ENCODE measurements around the gene SETD3.

Gene SETD3

GRCh38 chr14:99374964-99375363 is 105.7 kb downstream of the SETD3 start:
- TF ChIP-seq YY1 (IDR thresholded peaks at IDR 0.05; ENCODE audit: insufficient read depth, insufficient read length) (no peak), ZNF274 (IDR thresholded peaks at IDR 0.05; ENCODE audit: low read depth, low read length) (no peak), SUZ12 (IDR thresholded peaks at IDR 0.05; ENCODE audit: extremely low read depth, insufficient read depth, insufficient read length) (no peak)
- DNase-seq (ENCODE audit: low read depth, low spot score), result no peak
- Histone ChIP-seq H3K9me3 (ENCODE audit: insufficient read depth, low read length) (no peaks in the 10 kb centered on the region), H3K36me3 (ENCODE audit: insufficient read depth, insufficient read length, low read length) (no peaks in the 10 kb centered on the region), H3K9ac (ENCODE audit: insufficient read length, low read depth) (no peak overlapping the region), H3K27me3 (ENCODE audit: insufficient read depth, insufficient read length) (no peaks in the 10 kb centered on the region), H3K4me1 (ENCODE audit: insufficient read depth, insufficient read length) (no peaks in the 10 kb centered on the region), H3K4me3 (ENCODE audit: insufficient read length, low read depth) (no peak overlapping the region)

GRCh38 chr14:99363616-99364290 is 116.9 kb downstream of the SETD3 start:
- Histone ChIP-seq H3K36me3 (ENCODE audit: insufficient read depth, insufficient read length, low read length) (no peaks in the 10 kb centered on the region), H3K27me3 (ENCODE audit: insufficient read depth, insufficient read length) (no peaks in the 10 kb centered on the region), H3K9me3 (ENCODE audit: insufficient read depth, low read length) (no peaks in the 10 kb centered on the region), H3K4me1 (ENCODE audit: insufficient read depth, insufficient read length) (peaks cover 10% of the 10 kb centered on the region), H3K4me3 (ENCODE audit: insufficient read length, low read depth) (no peak overlapping the region), H3K9ac (ENCODE audit: insufficient read length, low read depth) (no peak overlapping the region)
- DNase-seq (ENCODE audit: low read depth, low spot score), result no peak
- TF ChIP-seq ZNF274 (IDR thresholded peaks at IDR 0.05; ENCODE audit: low read depth, low read length) (no peak), YY1 (IDR thresholded peaks at IDR 0.05; ENCODE audit: insufficient read depth, insufficient read length) (no peak), SUZ12 (IDR thresholded peaks at IDR 0.05; ENCODE audit: extremely low read depth, insufficient read depth, insufficient read length) (no peak)

DNA sequence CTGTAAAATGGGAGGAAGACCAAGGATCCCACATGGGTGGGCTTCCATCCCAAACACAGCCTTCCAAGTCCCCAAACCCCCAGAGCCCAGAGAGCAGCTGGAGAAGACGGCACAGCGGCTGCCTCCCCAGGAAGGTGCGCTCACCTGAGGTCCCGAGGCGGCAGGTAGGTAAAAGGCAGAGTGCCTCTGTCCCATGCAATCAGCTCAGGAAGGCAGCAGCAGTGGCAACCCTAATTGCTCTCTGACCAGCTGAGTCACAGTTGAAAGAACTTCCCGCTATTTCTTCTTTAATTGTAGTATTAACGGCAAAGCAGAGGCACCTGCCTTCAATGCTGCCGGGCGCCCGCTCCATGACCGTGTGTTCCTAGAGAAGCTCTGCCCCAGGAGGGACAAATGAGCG is 117.6 kb downstream of the SETD3 start:
- H3K36me3 ChIP-seq (ENCODE audit: insufficient read depth, insufficient read length, low read length), result no peaks in the 10 kb centered on the region
- H3K4me1 ChIP-seq (ENCODE audit: insufficient read depth, insufficient read length), result peaks cover 10% of the 10 kb centered on the region
- TF ChIP-seq YY1 (IDR thresholded peaks at IDR 0.05; ENCODE audit: insufficient read depth, insufficient read length), result no peak
- TF ChIP-seq ZNF274 (IDR thresholded peaks at IDR 0.05; ENCODE audit: low read depth, low read length), result no peak
- no peak for TF ChIP-seq SUZ12 (IDR thresholded peaks at IDR 0.05; ENCODE audit: extremely low read depth, insufficient read depth, insufficient read length)
- H3K4me3 ChIP-seq (ENCODE audit: insufficient read length, low read depth), result no peak overlapping the region
- no peaks in the 10 kb centered on the region for H3K9me3 ChIP-seq (ENCODE audit: insufficient read depth, low read length)
- DNase-seq (ENCODE audit: low read depth, low spot score), result no peak
- no peaks in the 10 kb centered on the region for H3K27me3 ChIP-seq (ENCODE audit: insufficient read depth, insufficient read length)
- H3K9ac ChIP-seq (ENCODE audit: insufficient read length, low read depth), result no peak overlapping the region

GRCh38 chr14:99361596-99362215 is 119.0 kb downstream of the SETD3 start:
- Histone ChIP-seq H3K4me3 (ENCODE audit: insufficient read length, low read depth) (no peak overlapping the region), H3K36me3 (ENCODE audit: insufficient read depth, insufficient read length, low read length) (no peaks in the 10 kb centered on the region), H3K9me3 (ENCODE audit: insufficient read depth, low read length) (no peaks in the 10 kb centered on the region), H3K27me3 (ENCODE audit: insufficient read depth, insufficient read length) (no peaks in the 10 kb centered on the region), H3K9ac (ENCODE audit: insufficient read length, low read depth) (no peak overlapping the region), H3K4me1 (ENCODE audit: insufficient read depth, insufficient read length) (peaks cover 10% of the 10 kb centered on the region)
- no peak for DNase-seq (ENCODE audit: low read depth, low spot score)
- TF ChIP-seq ZNF274 (IDR thresholded peaks at IDR 0.05; ENCODE audit: low read depth, low read length) (no peak), SUZ12 (IDR thresholded peaks at IDR 0.05; ENCODE audit: extremely low read depth, insufficient read depth, insufficient read length) (no peak), YY1 (IDR thresholded peaks at IDR 0.05; ENCODE audit: insufficient read depth, insufficient read length) (no peak)

DNA sequence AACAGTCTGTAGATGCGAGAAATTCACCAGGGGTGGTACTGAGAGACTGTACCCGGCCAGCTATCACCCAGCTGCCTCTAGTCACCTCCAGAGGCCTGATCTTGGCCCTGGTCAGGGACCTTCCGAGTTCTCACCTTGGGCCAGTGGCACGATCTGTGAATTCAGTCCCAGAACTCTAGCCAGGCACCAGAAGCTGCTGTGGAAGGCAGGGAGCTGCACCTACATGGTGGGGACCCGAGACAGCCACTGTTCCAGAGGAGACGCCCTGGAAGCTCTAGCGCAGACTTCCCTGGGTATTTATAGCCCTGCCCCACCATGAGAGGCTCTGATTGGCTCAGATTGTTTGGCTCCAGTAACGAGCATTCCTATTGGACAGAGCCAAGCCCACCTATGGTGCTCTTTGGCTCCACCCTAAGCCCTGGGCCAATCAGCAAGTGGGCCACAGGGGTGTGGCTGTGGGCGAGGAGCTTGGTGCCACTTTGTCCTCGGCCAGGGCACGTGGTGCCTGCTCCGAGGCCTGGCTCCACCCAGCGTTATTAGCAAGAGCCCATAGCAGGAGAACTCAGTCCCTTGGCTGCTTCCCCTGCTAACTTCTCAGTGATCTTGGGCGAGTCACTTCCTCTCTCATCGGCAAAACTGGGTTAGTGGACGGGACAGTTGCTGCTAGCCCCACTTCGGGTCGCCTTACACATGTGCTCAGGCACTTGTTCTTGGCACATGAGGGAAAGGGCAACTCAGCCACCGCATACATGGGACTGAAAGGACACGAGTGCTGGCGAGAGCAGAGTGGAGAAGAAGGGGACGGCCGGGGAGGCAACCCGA is 119.7 kb downstream of the SETD3 start:
- no peaks in the 10 kb centered on the region for H3K27me3 ChIP-seq (ENCODE audit: insufficient read depth, insufficient read length)
- H3K4me3 ChIP-seq (ENCODE audit: insufficient read length, low read depth), result no peak overlapping the region
- no peaks in the 10 kb centered on the region for H3K36me3 ChIP-seq (ENCODE audit: insufficient read depth, insufficient read length, low read length)
- no peak for DNase-seq (ENCODE audit: low read depth, low spot score)
- H3K9me3 ChIP-seq (ENCODE audit: insufficient read depth, low read length), result no peaks in the 10 kb centered on the region
- H3K4me1 ChIP-seq (ENCODE audit: insufficient read depth, insufficient read length), result peaks cover 10% of the 10 kb centered on the region
- H3K9ac ChIP-seq (ENCODE audit: insufficient read length, low read depth), result peak overlapping the region; percentile 21
- TF ChIP-seq YY1 (IDR thresholded peaks at IDR 0.05; ENCODE audit: insufficient read depth, insufficient read length) (no peak), ZNF274 (IDR thresholded peaks at IDR 0.05; ENCODE audit: low read depth, low read length) (no peak), SUZ12 (IDR thresholded peaks at IDR 0.05; ENCODE audit: extremely low read depth, insufficient read depth, insufficient read length) (no peak)

GRCh38 chr14:99359906-99360305 is 120.8 kb downstream of the SETD3 start:
- no peaks in the 10 kb centered on the region for H3K27me3 ChIP-seq (ENCODE audit: insufficient read depth, insufficient read length)
- TF ChIP-seq SUZ12 (IDR thresholded peaks at IDR 0.05; ENCODE audit: extremely low read depth, insufficient read depth, insufficient read length), result no peak
- no peak for TF ChIP-seq ZNF274 (IDR thresholded peaks at IDR 0.05; ENCODE audit: low read depth, low read length)
- TF ChIP-seq YY1 (IDR thresholded peaks at IDR 0.05; ENCODE audit: insufficient read depth, insufficient read length), result no peak
- H3K36me3 ChIP-seq (ENCODE audit: insufficient read depth, insufficient read length, low read length), result no peaks in the 10 kb centered on the region
- no peak for DNase-seq (ENCODE audit: low read depth, low spot score)
- no peak overlapping the region for H3K9ac ChIP-seq (ENCODE audit: insufficient read length, low read depth)
- no peaks in the 10 kb centered on the region for H3K9me3 ChIP-seq (ENCODE audit: insufficient read depth, low read length)
- H3K4me3 ChIP-seq (ENCODE audit: insufficient read length, low read depth), result no peak overlapping the region
- peaks cover 10% of the 10 kb centered on the region for H3K4me1 ChIP-seq (ENCODE audit: insufficient read depth, insufficient read length)

DNA sequence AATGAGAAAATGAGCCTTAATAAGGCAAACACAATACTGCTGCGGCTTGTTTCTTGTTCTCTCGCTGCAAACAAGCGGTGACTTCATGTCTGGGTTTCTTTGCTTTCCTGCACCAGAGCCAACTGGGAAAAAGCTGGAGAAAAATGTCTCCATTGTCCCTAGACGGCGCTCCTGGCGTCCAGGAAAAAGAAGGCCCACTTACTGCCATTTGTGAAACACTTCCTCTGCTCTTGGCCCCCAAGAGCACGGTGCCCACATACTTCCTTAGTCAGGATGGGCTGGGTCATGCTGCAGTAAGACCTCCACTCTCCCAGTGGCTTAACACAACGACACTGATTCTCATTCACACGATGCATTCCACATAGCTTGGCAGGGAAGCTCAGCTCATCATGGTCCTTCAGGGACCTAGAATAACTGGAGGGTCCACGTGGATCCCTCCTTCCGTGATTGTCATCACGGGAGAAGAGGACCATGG is 122.7 kb downstream of the SETD3 start:
- TF ChIP-seq SUZ12 (IDR thresholded peaks at IDR 0.05; ENCODE audit: extremely low read depth, insufficient read depth, insufficient read length) (no peak), ZNF274 (IDR thresholded peaks at IDR 0.05; ENCODE audit: low read depth, low read length) (no peak)
- H3K27me3 ChIP-seq (ENCODE audit: insufficient read depth, insufficient read length), result no peaks in the 10 kb centered on the region
- H3K9ac ChIP-seq (ENCODE audit: insufficient read length, low read depth), result no peak overlapping the region
- H3K4me1 ChIP-seq (ENCODE audit: insufficient read depth, insufficient read length), result peaks cover 7% of the 10 kb centered on the region
- H3K36me3 ChIP-seq (ENCODE audit: insufficient read depth, insufficient read length, low read length), result no peaks in the 10 kb centered on the region
- no peak for DNase-seq (ENCODE audit: low read depth, low spot score)
- no peaks in the 10 kb centered on the region for H3K9me3 ChIP-seq (ENCODE audit: insufficient read depth, low read length)
- H3K4me3 ChIP-seq (ENCODE audit: insufficient read length, low read depth), result no peak overlapping the region

Data from NT2/D1 (cell line).